Esophagus squamous epithelium (tissue), 5 donors: Measurements from ENCODE around the gene LAMB2. TPM values are rescaled to one million over a fixed set of nuclear protein-coding genes. Genes with fewer than 3 reads are reported as not detected.

ENCODE experiments used
- DNase-seq: peaks from one replicate; lab custom pipeline; 2025; lab: John Stamatoyannopoulos, UW
- H3K27ac ChIP-seq, 4 donors: fragments of 200-600 bp; sonication (generic); one replicate each; pipeline ENCODE4 v1.5.1; 2016 to 2019; ENCODE audit warnings: mild to moderate bottlenecking in 1 of 4
- H3K27me3 ChIP-seq, 4 donors: fragments of 200-600 bp; sonication (generic); 1 replicate in 3 of 4; 2 replicates in 1 of 4; pipeline versions ENCODE4 v1.5.1 to v1.6.0; 2017 to 2021; ENCODE audit warnings: antibody characterized with exemption in 1 of 4
- H3K36me3 ChIP-seq, 3 donors: fragments of 200-600 bp; sonication (generic); one replicate each; pipeline ENCODE4 v1.5.1; 2016 to 2019
- H3K4me1 ChIP-seq, 3 donors: fragments of 200-600 bp; sonication (generic); one replicate each; pipeline ENCODE4 v1.5.1; 2017 to 2019
- H3K4me3 ChIP-seq, 4 donors: fragments of 200-600 bp; sonication (generic); 1 replicate in 3 of 4; 2 replicates in 1 of 4; pipeline ENCODE4 v1.5.1; 2016 to 2019; ENCODE audit warnings: mild to moderate bottlenecking in 2 of 4, moderate library complexity in 1 of 4
- H3K9me3 ChIP-seq, 3 donors: fragments of 200-600 bp; sonication (generic); one replicate each; pipeline ENCODE4 v1.5.1; 2016 to 2019
- CTCF ChIP-seq, 6 experiments: fragments of 450-650 bp in 4 of 6; fragments of 200-600 bp in 2 of 6; sonication (generic) in 2 of 6; IDR thresholded peaks; one replicate each; pipeline ENCODE4 v1.5.1; 2016 to 2019; ENCODE audit warnings: antibody characterized with exemption in 6 of 6, mild to moderate bottlenecking in 4 of 6, moderate library complexity in 4 of 6
- POLR2A ChIP-seq, 4 donors: fragments of 450-650 bp; IDR thresholded peaks; one replicate each; pipeline ENCODE4 v1.6.1; 2017; ENCODE audit warnings: antibody characterized with exemption in 4 of 4, mild to moderate bottlenecking in 4 of 4, moderate library complexity in 3 of 4
- WGBS, 2 donors: methylation state at CpG; one replicate each; pipeline ENCODE4 v1.1.5; 2018; 5-methylcytosine and 5-hydroxymethylcytosine counted together
- intact Hi-C: fragments of 100-400 bp; cut with DNase I; formaldehyde crosslinking; loops from one replicate; pipeline ENCODE4 v1.15.0; 2022
- total RNA-seq, 4 donors: library from RNA; depleted of rRNA; stranded (reverse); fragments of >200 nt; gene quantifications; one replicate each; pipeline ENCODE4 v1.1.0, GENCODE V29; 2016
- donor health status: DM: yes; HTN: yes; CAD: no.

Gene LAMB2
- total RNA-seq, 4 donors from 2014 or later: 66.0 to 319 (median 175) TPM

GRCh38 chr3:49161808-49162530 lies 29.1 kb upstream of the LAMB2 start:
- WGBS, 2 donors: 57 to 60% methylated on average over 1 to 2 of the region's 3 CpGs
- Histone ChIP-seq H3K4me1 (peaks cover 15 to 36% (median 16%) of the 10 kb centered on the region in 3 donors), H3K27ac (no peak overlapping the region), H3K36me3 (peaks cover 15 to 38% (median 17%) of the 10 kb centered on the region in 3 donors), H3K27me3 (no peaks in the 10 kb centered on the region), H3K4me3 (no peak overlapping the region), H3K9me3 (no peaks in the 10 kb centered on the region)
- intact Hi-C loops: loop anchor here (10.0 kb wide), 1 partner anchor 283 kb away; no protein-coding TSS in a partner anchor
- TF ChIP-seq CTCF (IDR thresholded peaks at IDR 0.05) (no peak), POLR2A (IDR thresholded peaks at IDR 0.05) (no peak)
- DNase-seq: no peak

GRCh38 chr3:49161197-49161596 lies 28.3 kb upstream of the LAMB2 start:
- TF ChIP-seq POLR2A (IDR thresholded peaks at IDR 0.05): no peak
- TF ChIP-seq CTCF (IDR thresholded peaks at IDR 0.05): no peak
- 90% methylated on average over 2 of the region's 2 CpGs; no CpG with 5 or more reads in 1 of the 2 donors for WGBS, 2 donors
- no peaks in the 10 kb centered on the region for H3K9me3 ChIP-seq
- H3K4me1 ChIP-seq: peaks cover 10 to 29% (median 11%) of the 10 kb centered on the region in 3 donors
- no peak for DNase-seq
- intact Hi-C loops: loop anchor here (10.0 kb wide), 1 partner anchor 284 kb away; no protein-coding TSS in a partner anchor
- H3K4me3 ChIP-seq: no peak overlapping the region
- no peaks in the 10 kb centered on the region for H3K27me3 ChIP-seq
- peaks cover 15 to 38% (median 17%) of the 10 kb centered on the region in 3 donors for H3K36me3 ChIP-seq
- no peak overlapping the region for H3K27ac ChIP-seq

GRCh38 chr3:49158792-49159191 lies 25.9 kb upstream of the LAMB2 start:
- Histone ChIP-seq H3K4me3 (no peak overlapping the region), H3K36me3 (peaks cover 10 to 27% (median 14%) of the 10 kb centered on the region in 3 donors), H3K27me3 (no peaks in the 10 kb centered on the region), H3K4me1 (peaks cover 0 to 11% (median 0%) of the 10 kb centered on the region in 3 donors), H3K27ac (no peak overlapping the region), H3K9me3 (no peaks in the 10 kb centered on the region)
- WGBS, 2 donors: 46 to 88% methylated on average over 1 to 2 of the region's 2 CpGs
- TF ChIP-seq POLR2A (IDR thresholded peaks at IDR 0.05): no peak
- TF ChIP-seq CTCF (IDR thresholded peaks at IDR 0.05): no peak
- intact Hi-C loops: no loop called here
- no peak for DNase-seq

- TF ChIP-seq CTCF (IDR thresholded peaks at IDR 0.05) (peak in 5 of 6 experiments; percentile 23 to 67 (median 50)), POLR2A (IDR thresholded peaks at IDR 0.05) (no peak)
- peak overlapping the region in 1 of 4 donors; percentile 14 for H3K27ac ChIP-seq
- peaks cover 0 to 10% (median 0%) of the 10 kb centered on the region in 3 donors for H3K4me1 ChIP-seq
- H3K4me3 ChIP-seq: no peak overlapping the region
- no peak for DNase-seq
- WGBS, 2 donors: 59 to 66% methylated on average over 5 of the region's 5 CpGs
- intact Hi-C loops: no loop called here
- peaks cover 4 to 21% (median 9%) of the 10 kb centered on the region in 3 donors for H3K36me3 ChIP-seq
- H3K9me3 ChIP-seq: no peaks in the 10 kb centered on the region
- no peaks in the 10 kb centered on the region for H3K27me3 ChIP-seq
Measured at GRCh38 chr3:49158103-49158709, 25.4 kb upstream of the LAMB2 start.

DNA sequence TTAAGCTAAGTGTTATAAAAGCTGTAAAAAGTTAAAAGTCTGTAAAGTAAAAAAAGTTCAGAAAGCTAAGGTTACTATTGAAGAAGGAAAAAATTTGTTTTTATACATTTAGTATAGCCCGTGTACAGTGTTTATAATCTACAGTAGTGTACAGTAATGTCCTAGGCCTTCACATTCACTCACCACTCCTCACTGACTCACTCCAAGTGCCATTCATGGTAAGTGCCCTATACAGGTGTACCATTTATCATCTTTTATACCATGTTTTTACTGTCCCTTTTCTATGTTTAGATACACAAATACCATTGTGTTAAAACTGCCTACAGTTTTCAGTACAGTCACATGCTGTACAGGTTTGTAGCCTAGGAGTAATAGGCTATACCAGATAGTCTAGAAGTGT lies 24.4 kb upstream of the LAMB2 start:
- TF ChIP-seq CTCF (IDR thresholded peaks at IDR 0.05) (no peak), POLR2A (IDR thresholded peaks at IDR 0.05) (no peak)
- Histone ChIP-seq H3K36me3 (peaks cover 0 to 12% (median 0%) of the 10 kb centered on the region in 3 donors), H3K9me3 (no peaks in the 10 kb centered on the region), H3K27ac (peak overlapping the region in 1 of 4 donors; percentile 14), H3K4me3 (no peak overlapping the region), H3K27me3 (no peaks in the 10 kb centered on the region), H3K4me1 (peaks cover 0 to 5% (median 0%) of the 10 kb centered on the region in 3 donors)
- no peak for DNase-seq
- intact Hi-C loops: no loop called here
- 55 to 56% methylated on average over 1 of the region's 1 CpG for WGBS, 2 donors
